ENCODE data around the gene KCNJ4. TPM values are rescaled to one million over a fixed set of nuclear protein-coding genes. Genes with fewer than 3 reads are reported as not detected.

The KCNJ4 gene
- polyA plus RNA-seq, 1 donor (not counting 4 experiments of a cell fraction or from before 2014, with no cell fraction given) = not detected

- Histone ChIP-seq H3K9me1 (ENCODE audit: control insufficient read depth, extremely low read depth, insufficient read depth, low read length) (peaks cover 3% of the 10 kb centered on the region), H3K79me2 (ENCODE audit: control insufficient read depth, insufficient read depth, low read length) (peaks cover 37% of the 10 kb centered on the region), H3K4me3 (ENCODE audit: control insufficient read depth in 2 of 3, extremely low read depth in 1 of 3, insufficient read depth in 2 of 3, low read depth in 1 of 3, low read length in 3 of 3) (no peak overlapping the region), H3K36me3 (ENCODE audit: control insufficient read depth in 2 of 2, extremely low read depth in 1 of 2, insufficient read depth in 2 of 2, low read length in 2 of 2) (peaks cover 50 to 73% of the 10 kb centered on the region in 2 experiments), H2AFZ (ENCODE audit: control insufficient read depth, low read length) (no peak overlapping the region), H3K4me2 (ENCODE audit: control insufficient read depth, extremely low read depth, insufficient read depth, low read depth, low read length) (no peak overlapping the region), H3K9ac (ENCODE audit: control insufficient read depth, extremely low read depth, insufficient read depth, low read length) (no peak overlapping the region), H3K9me3 (ENCODE audit: control insufficient read depth, low read depth, low read length) (no peaks in the 10 kb centered on the region), H3K4me1 (ENCODE audit: control insufficient read depth, extremely low read depth, insufficient read depth, low read length) (no peaks in the 10 kb centered on the region), H4K20me1 (ENCODE audit: control insufficient read depth, extremely low read depth, insufficient read depth, low read length) (peaks cover 24% of the 10 kb centered on the region), H3K27ac (ENCODE audit: control insufficient read depth, insufficient read depth, low read length) (no peak overlapping the region), H3K27me3 (ENCODE audit: control insufficient read depth, extremely low read depth, insufficient read depth, low read length) (no peaks in the 10 kb centered on the region)
- DNase-seq (ENCODE audit: low read depth, low spot score) (no peak), FAIRE-seq (no peak)
- TF ChIP-seq, protein P1, sequence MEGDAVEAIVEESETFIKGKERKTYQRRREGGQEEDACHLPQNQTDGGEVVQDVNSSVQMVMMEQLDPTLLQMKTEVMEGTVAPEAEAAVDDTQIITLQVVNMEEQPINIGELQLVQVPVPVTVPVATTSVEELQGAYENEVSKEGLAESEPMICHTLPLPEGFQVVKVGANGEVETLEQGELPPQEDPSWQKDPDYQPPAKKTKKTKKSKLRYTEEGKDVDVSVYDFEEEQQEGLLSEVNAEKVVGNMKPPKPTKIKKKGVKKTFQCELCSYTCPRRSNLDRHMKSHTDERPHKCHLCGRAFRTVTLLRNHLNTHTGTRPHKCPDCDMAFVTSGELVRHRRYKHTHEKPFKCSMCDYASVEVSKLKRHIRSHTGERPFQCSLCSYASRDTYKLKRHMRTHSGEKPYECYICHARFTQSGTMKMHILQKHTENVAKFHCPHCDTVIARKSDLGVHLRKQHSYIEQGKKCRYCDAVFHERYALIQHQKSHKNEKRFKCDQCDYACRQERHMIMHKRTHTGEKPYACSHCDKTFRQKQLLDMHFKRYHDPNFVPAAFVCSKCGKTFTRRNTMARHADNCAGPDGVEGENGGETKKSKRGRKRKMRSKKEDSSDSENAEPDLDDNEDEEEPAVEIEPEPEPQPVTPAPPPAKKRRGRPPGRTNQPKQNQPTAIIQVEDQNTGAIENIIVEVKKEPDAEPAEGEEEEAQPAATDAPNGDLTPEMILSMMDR (optimal IDR thresholded peaks at IDR 0.05 in 1 of 3, IDR thresholded peaks at IDR 0.05 in 1 of 3, conservative IDR thresholded peaks at IDR 0.05 in 1 of 3; ENCODE audit: extremely low read depth in 1 of 3, insufficient read depth in 2 of 3, low read length in 3 of 3) = no peak
- TF ChIP-seq EZH2 (IDR thresholded peaks at IDR 0.05; ENCODE audit: low read length) = no peak
- dilution Hi-C loops (cut with MboI; ENCODE audit: extremely low pct_ligation_motif_present, low sequenced_read_pairs) = no loop called here
Observed at GRCh38 chr22:38489561-38490145, 34.7 kb upstream of the KCNJ4 start.

DNA sequence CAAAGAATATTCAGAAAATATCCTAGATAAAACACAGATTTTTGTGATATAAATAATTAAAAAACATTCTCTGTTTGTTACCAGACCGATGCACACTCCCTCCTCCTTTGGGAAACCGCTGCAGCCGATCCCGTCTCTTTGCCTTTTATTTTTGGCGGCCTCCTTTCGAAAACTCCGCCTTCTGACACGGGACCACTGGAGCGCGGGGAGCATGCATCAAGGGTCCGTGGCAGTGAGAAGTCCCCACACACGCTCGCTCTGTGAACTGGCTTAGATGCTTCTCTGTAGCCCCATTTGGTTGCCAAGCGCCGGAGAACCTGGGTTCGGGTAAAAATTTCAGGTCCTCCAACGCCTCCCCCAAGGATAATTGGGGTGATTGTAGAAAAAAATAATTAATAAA lies 34.1 kb upstream of the KCNJ4 start:
- Histone ChIP-seq H3K9ac (ENCODE audit: control insufficient read depth, extremely low read depth, insufficient read depth, low read length) (no peak overlapping the region), H3K27me3 (ENCODE audit: control insufficient read depth, extremely low read depth, insufficient read depth, low read length) (no peaks in the 10 kb centered on the region), H3K36me3 (ENCODE audit: control insufficient read depth in 2 of 2, extremely low read depth in 1 of 2, insufficient read depth in 2 of 2, low read length in 2 of 2) (peaks cover 49 to 72% of the 10 kb centered on the region in 2 experiments), H2AFZ (ENCODE audit: control insufficient read depth, low read length) (no peak overlapping the region), H4K20me1 (ENCODE audit: control insufficient read depth, extremely low read depth, insufficient read depth, low read length) (peaks cover 19% of the 10 kb centered on the region), H3K79me2 (ENCODE audit: control insufficient read depth, insufficient read depth, low read length) (peaks cover 32% of the 10 kb centered on the region), H3K4me3 (ENCODE audit: control insufficient read depth in 2 of 3, extremely low read depth in 1 of 3, insufficient read depth in 2 of 3, low read depth in 1 of 3, low read length in 3 of 3) (no peak overlapping the region), H3K4me2 (ENCODE audit: control insufficient read depth, extremely low read depth, insufficient read depth, low read depth, low read length) (no peak overlapping the region), H3K9me3 (ENCODE audit: control insufficient read depth, low read depth, low read length) (no peaks in the 10 kb centered on the region), H3K9me1 (ENCODE audit: control insufficient read depth, extremely low read depth, insufficient read depth, low read length) (peaks cover 3% of the 10 kb centered on the region), H3K4me1 (ENCODE audit: control insufficient read depth, extremely low read depth, insufficient read depth, low read length) (no peaks in the 10 kb centered on the region), H3K27ac (ENCODE audit: control insufficient read depth, insufficient read depth, low read length) (no peak overlapping the region)
- no peak for FAIRE-seq
- dilution Hi-C loops (cut with MboI; ENCODE audit: extremely low pct_ligation_motif_present, low sequenced_read_pairs) = no loop called here
- TF ChIP-seq, protein P1 (optimal IDR thresholded peaks at IDR 0.05 in 1 of 3, IDR thresholded peaks at IDR 0.05 in 1 of 3, conservative IDR thresholded peaks at IDR 0.05 in 1 of 3; ENCODE audit: extremely low read depth in 1 of 3, insufficient read depth in 2 of 3, low read length in 3 of 3) = no peak
- TF ChIP-seq EZH2 (IDR thresholded peaks at IDR 0.05; ENCODE audit: low read length) = no peak
- no peak for DNase-seq (ENCODE audit: low read depth, low spot score)
